NCI-H2227 treated with DMSO at 0.1 percent for 48 hours (cell line): Measurements from ENCODE around the gene MEAF6.
"Not testable (repeated sequence)": the region's sequence is repeated elsewhere in the genome, so short reads cannot be mapped to it uniquely, and the experiment has no call there.

Experiments
- DNase-seq: peaks from one replicate; lab custom pipeline; 2025; lab: John Stamatoyannopoulos, UW

The MEAF6 gene

DNA sequence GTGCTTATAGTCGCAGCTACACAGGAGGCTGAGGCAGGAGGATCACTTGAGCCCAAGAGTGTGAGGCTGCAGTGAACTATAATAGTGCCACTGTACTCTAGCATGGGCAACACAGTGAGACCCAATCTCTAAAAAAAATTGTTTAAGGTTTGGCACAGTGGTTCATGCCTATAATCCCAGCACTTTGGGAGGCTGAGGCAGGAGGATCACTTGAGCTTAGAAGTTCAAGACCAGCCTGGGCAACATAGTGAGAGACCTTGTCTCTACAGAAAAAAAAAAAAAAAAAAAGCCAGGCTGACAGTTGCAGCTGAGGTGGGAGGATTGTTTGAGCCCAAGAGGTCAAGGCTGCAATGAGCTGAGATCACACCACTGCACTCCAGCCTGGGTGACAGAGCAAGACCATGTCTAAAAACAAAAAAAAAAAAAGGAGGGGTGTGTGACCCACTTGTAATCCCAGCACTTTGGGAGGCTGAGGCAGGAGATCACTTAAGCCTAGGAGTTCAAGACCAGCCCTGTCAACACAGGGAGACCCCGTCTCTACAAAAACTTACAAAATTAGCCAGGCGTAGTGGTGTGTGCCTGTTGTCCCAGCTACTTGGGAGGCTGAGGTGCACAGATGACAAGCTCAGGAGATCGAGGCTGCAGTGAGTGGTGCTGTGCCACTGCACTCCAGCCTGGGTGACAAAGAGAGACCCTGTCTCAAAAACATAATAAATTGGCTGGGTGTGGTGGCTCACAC, 18.0 kb upstream of the MEAF6 start:
- DNase-seq: not testable (repeated sequence)

DNA sequence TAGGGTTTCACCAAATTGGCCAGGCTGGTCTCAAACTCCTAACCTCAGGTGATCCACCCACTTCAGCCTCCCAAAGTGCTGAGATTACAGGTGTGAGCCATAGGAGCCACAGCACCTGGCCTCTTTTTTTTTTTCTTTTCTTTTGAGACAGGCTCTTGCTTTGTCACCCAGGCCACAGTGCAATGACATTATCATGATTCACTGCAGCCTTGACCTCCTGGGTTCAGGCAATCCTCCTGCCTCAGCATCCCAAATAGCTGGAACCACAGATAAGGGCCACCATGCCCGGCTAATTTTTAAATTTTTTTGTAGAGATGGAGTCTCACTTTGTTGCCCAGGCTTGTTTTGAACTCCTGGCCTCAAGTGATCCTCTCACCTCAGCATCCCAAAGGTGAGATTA, 15.3 kb upstream of the MEAF6 start:
- not testable (repeated sequence) for DNase-seq

DNA sequence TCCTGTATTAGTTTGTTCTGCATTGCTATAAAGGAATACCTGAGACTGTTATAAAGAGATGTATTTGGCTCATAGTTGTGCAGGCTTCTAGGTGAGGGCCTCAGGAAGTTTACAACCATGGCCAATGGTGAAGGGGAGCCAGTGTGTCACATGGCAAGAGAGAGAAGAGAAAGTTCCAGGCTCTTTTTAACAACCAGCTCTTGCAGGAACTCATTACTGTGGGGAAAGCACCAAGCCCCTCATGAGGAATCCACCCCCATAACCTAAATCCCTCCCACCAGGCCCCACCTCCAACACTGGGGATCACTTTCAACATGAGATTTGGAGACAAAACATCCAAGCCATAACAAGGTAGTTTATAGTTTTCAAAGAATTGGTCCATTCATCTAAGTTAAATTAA, 5.0 kb upstream of the MEAF6 start:
- DNase-seq: no peak

DNA sequence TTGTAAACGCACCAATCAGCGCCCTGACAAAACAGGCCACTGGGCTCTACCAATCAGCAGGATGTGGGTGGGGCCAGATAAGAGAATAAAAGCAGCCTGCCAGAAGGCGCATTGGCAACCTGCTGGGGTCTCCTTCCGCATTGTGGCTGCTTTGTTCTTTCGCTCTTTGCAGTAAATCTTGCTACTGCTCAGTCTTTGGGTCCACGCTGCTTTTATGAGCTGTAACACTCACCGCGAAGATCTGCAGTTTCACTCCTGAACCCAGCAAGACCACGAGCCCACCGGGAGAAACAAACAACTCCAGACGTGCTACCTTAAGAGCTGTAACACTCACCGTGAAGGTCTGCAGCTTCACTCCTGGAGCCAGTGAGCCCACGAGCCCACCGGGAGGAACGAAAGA, 4.4 kb upstream of the MEAF6 start:
- DNase-seq: not testable (repeated sequence)

DNA sequence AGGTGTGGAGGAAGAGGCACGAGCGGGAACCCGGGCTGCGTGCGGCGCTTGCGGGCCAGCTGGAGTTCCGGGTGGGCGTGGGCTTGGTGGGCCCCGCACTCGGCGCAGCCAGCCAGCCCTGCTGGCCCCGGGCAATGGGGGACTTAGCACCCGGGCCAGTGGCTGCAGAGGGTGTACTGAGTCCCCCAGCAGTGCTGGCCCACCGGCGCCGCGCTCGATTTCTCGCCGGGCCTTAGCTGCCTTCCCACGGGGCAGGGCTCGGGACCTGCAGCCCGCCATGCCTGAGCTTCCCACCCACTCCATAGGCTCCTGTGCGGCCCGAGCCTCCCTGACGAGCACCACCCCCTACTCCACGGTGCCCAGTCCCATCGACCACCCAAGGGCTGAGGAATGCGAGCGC, 3.7 kb upstream of the MEAF6 start:
- not testable (repeated sequence) for DNase-seq

DNA sequence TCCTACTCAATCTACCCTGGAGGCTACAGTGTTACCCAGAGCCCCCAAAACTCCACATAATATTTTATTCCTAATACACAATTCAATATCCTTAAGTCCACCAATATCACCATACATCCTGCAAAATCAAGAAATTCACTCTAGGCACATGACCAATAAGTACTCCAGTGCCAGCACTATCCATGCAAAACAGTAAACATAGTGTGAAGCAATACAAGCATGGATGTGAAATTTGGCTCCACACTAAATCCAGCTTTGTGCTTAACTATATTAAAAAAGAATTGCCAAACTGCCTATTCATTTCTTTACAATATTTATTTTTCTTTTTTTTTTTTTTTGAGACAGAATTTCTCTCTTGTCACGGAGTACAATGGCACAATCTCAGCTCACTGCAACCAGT, 3.0 kb upstream of the MEAF6 start:
- DNase-seq: no peak

DNA sequence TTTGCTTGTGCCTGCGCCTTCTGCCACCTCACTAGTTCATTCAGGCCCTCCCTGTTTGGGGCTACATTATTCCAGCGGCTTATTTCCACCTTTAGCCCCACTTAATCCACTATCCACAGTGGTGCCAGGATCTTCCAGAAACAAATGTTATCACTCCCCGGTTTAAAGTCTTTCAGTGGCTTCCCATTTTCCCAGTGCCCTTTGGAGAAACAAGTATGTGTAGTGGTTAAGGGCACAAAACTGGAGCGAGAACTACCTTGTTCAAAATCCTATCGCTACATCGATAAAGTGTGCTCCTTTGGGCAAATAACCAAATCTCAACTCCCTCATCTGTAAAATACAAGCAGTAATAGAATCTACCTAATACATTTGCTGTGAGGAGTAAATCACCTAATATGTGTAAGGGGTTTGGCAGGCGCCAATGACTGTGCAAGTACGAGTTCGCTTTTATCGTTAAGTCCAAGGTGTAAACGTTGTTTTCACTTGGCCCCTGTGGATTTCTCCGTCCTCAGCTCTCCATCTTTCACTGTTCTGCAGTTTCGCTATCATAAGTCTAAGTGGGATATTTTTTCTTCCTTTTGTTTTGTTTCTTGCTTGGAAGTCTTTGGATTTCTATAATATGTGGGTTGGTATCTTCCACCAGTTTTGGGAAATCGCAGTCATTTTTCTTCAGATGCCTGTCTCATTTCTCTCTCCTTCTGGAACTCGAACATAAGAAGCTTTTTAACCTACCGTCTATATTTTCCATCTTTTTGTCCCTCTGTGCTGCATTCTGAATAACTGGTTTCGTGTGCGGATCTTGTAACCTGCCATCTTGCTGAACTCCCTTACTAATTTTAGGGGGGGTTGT, 844 bp upstream of the MEAF6 start:
- no peak for DNase-seq

DNA sequence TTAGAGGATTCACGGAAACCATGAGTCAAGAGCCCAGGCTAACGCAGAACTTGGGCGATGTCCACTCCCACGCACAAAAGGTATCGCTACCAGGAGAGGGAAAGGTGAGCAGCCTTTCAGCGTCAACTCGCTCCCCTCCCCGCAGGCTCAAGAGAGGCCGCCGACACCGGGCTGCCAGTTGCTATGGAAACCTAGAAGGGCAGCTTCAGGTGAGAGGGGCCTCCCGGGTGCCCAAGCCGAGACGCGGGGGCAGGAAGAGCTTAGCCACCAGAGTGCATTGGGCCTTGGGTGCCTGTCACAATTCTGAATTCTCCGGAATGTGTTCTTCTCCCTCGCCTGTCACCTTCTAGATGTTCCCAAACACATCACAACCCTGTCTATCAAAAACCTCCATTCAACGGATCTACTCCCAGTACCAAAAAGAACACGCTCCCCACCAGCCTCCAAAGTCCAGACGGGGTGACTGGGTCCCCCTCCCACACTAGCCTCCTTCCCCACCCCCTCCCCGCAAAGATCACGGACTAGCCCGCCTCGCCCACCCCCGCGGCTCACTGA, 694 bp downstream of the MEAF6 start:
- DNase-seq: peak; percentile 35

DNA sequence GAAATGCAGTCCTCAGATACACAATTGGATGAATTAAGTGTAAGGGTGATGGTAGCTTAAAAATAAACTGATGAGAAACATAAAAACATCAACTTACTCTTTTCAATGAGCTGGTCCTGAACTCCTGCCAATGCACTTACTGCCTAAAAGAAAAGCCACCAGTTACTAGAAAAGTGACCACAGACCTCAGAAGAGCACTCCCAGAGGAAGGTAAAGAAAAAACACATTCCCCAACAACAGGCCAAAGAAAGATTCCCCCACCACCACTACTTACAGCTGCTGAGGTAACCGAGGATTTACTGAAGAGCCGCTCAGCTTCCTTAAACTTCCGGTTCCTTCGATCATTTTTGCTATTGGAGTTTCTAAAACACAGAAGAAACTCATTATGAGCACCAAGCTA, 5.4 kb downstream of the MEAF6 start:
- peak; percentile 10 for DNase-seq

DNA sequence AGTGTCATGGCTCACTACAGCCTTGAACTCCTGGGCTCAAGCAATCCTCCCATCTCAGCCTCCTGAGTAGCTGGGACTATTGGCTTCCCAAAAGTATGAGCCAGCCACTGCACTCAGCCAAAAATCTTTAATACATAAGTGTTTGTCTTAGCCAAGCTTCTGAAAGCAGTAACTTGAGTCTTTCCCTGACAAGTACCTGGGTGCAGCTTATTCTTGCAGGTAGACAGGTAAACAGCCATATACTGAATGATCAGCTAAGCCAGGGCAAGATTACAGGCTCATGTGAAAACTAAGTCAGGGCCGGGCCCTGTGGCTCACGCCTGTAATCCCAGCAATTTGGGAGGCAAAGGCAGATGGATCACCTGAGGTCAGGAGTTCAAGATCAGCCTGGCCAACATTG, 7.8 kb downstream of the MEAF6 start:
- no peak for DNase-seq

DNA sequence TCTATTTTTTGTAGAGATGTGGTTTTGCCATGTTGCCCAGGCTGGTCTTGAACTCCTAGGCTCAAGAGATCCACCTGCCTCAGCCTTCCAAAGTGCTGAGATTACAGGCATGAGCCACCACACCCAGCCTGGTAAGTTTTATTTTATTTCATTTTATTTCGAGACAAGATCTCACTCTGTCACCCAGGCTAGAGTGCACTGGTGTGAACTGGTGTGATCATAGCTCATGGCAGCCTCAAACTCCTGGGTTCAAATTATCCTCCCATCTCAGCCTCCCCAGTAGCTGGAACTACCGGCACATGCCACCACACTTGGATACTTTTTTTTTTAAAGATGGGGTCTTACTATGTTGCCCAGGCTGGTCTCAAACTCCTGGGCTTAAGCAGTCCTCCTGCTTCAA, 11.8 kb downstream of the MEAF6 start:
- not testable (repeated sequence) for DNase-seq

DNA sequence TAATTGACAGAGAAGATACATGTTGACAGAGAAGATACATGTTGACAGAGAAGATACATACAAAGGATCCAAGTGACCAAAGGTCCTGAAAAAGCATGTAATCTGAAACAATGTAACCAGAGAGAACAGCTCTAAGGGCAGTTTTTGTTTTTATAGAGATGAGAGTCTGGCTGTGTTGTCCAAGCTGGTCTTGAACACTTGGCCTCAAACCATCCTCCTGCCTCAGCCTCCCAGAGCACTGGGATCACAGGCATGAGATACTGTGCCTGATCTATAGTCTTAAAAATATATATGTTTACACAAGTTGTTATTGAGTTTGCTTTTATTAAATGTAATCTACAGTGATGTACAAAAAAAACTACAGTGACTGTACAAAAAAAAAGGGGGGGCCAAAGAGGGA, 12.5 kb downstream of the MEAF6 start:
- DNase-seq: no peak

DNA sequence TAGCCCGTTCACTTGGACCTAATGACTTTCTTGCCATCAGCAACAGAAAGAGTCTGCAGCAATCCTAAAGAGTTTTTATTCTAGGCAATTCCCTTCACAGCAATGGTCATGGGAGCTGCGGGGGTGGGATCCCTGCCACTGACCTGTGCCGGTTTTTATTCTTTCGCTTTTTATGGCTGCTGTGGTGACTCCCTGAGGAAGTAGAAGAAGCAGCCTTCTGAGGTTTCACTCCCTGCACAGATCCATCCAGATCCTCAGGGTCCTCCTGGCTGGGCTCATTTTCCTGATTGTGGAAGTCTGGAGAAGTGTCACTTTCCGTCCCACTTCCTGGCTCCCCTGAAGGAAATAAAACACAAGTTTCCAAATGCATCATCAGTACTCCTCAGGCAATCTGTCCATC, 12.9 kb downstream of the MEAF6 start:
- DNase-seq: no peak

DNA sequence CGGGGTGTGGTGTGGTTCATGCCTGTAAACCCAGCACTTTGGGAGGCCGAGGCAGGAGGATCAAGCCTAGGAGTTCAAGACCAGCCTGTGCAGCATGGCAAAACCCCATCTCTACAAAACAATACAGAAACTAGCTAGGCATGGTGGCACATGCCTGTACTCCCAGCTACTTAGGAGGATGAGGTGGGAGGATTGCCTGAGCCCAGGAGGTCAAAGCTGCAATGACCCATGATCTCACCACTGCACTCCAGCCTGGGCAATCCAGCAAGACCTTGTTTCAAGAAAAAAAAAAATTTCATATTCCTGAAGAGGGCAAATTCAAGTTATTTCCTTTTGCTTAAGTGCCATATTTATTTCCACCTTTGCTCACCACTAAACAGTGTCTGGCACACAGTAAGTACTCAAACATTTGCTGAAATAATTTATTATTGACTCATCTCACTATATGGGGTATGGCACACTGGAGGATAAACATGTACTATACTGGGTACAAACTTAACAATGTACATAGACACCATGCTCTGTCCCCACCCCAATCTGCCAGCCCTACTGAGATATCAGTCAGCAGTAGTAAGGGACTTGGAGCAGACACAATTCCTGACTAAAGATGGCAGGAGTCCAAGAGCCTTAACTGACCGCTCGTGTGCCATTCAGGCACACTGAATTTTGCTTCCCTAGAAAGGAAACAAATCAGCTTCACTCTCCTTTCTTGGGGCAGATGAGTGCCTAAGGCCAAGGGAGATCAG, 15.5 kb downstream of the MEAF6 start:
- no peak for DNase-seq

DNA sequence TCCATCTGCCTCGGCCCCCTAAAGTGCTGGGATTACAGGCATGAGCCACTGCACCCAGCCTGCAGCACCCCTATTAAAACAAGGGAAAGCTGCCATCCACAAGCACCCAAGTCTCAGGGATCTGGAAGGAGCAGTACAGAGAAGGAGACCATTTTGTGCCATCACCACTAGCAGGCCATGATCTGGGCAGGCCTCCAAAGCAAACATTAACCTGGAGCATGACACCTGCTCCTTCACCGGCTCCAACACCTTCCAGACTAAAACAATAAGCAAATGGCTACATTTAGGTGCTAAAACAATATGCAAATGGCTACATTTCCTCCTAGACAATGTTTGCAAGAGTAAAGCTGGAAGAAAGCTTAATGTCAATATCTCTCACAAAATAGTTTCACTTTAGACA, 16.7 kb downstream of the MEAF6 start:
- DNase-seq: no peak

DNA sequence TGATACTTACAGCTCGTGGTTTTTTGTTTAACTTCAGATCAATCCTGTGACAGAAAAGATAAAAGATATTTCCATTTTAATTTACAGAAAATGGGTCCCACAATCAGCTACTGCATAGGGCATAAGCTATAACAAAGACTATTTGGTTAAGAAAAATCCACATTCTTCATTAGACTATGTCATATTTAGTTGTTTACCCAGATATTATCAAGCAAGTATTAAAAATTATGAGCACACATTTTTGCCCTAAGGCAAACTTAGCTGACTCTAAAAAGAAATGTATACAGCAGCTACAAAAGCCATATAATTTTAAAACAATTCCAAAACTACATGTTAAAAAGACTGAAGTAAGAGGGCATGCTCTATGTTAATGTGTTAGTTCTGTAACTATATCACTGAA, 18.7 kb downstream of the MEAF6 start:
- no peak for DNase-seq

DNA sequence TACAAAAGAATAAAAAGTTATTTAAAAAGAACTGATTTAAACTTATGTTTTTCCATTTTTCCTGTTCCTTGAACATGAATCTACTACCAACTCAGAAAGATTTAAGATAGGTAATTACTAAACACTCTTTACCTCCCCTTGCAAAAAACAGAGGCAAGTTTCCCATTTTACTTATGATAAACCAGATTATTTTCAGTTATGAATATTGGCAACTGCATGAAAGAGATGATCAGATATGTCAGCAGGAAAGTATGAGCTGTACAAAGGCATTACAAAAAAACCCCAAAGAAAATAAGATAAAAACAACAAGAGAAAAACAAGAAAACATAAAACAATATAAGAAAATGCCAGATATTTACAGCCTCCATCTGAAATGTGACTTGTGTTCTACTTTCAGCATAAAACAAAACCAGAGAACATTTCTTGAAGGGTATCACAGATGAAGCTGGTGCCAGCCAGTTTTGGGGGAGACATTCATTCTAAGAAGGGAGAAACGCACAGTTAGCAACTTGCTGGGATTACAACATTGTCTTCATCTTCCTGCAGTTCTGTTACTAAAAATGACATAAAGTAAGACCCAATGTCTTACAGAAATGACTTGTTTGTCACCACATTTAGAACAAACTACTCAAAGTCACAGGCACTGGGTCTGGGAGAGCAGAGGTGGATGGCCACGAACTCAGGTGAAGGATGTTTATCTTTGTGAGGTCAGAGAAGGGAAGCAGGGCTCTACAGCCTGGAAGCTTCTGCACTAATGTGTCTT, 21.0 kb downstream of the MEAF6 start:
- DNase-seq: no peak

DNA sequence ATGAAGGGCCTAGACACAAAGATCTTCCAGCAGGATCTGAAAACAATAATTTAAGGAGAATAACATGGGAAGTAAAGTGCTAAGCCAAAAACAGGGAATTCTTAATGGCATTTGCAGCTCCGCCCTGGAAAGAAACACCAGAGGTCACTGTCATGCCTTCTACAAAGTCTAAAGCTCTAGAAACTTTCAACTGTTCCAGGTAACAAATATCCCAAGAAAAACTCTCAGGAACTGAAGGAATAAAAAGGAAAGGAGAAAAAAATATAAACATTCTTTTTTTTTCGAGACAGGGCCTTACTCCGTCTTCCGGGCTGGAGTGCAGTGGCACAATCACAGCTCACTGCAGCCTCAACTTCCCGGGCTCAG, 27.0 kb downstream of the MEAF6 start:
- no peak for DNase-seq

DNA sequence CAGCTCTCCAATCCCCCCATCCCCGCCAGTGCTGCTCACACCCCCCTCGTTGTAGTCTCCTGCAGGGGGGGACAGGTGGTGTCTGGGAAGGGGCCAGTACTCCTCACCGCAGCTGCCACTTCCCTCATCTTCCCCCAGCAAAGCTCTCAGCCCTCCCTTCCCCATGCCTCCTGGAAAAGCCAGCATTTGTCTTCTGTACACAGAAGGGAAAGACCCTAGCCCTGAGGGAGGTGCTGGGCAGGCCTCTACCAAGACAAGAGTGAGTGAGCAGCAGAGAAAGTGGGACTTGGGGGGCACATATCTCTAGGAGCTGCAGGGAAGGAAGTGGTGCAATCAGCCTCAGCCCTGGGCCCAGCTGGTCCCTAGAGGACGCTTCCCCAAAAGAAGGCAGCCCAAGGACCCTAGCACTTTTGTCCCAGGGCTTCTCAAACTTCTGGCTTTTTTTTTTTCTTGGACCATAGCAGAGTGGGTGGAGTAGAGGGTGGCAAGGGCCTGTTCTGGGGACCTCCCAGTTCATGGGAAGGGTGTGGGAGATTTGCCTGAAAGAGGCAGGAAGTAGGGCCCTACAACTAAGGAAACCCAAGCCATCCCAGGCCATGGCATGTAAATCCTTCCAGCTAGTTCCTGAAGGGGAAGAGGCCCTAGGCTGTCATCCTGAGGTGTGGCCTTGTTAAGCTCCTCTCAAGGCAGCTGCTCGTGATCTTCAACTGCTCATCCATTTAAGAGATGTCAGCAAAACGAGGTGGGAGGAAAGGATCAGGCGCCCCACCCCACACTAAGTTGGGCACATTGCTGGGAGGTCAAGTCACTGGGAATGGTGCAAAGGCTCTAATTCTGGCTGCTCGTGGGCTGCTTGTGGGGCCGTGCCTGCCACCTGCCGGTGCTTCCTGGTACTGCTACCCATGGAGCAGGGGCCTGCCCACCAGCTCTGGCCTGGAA, 27.6 kb downstream of the MEAF6 start:
- peak; percentile 22 for DNase-seq

DNA sequence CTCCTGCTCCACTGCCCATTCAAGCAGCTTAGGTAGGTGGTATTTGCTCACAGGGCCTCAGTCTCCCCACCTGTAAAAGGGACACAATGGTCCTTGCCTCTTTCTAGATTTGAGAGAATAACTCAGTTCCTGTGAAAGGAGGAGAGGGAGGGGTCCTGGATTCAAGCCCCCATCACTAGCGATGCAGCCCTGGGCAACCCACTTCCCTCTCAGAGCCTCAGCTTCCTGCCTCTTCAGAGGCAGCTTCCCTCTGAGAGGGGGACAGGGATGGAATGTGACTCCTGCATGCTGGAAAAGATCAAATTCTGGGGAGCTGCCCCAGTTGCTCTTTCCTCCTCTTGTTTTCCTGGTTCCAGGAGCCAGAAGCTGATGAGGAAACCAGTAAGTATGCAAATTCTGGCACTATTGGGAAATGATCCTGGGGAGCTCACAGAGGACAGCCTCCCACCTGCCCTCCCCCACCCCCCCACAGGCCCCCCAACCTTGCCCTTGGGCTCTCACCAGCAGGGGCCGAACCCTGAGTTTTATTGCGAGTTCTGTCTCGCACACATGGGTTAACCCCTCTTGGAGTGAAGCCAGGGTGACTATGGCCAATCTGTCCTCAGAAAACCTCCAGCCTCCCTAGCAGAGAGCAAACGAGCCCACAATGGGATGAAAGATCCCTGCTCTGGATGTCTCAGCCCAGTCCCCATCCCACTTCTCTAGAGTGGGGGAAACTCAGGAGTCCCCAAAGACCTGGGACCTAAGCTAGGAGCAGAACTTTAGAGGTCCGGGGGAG, 28.5 kb downstream of the MEAF6 start:
- DNase-seq: no peak
